Medulla oblongata (tissue), 1 donor: ENCODE measurements around the gene USP19.

Source experiments
- DNase-seq: peaks from one replicate; pipeline ENCODE4 v3.0.0-alpha.2; 2015; ENCODE audit errors: extremely low spot score

The USP19 gene

DNA sequence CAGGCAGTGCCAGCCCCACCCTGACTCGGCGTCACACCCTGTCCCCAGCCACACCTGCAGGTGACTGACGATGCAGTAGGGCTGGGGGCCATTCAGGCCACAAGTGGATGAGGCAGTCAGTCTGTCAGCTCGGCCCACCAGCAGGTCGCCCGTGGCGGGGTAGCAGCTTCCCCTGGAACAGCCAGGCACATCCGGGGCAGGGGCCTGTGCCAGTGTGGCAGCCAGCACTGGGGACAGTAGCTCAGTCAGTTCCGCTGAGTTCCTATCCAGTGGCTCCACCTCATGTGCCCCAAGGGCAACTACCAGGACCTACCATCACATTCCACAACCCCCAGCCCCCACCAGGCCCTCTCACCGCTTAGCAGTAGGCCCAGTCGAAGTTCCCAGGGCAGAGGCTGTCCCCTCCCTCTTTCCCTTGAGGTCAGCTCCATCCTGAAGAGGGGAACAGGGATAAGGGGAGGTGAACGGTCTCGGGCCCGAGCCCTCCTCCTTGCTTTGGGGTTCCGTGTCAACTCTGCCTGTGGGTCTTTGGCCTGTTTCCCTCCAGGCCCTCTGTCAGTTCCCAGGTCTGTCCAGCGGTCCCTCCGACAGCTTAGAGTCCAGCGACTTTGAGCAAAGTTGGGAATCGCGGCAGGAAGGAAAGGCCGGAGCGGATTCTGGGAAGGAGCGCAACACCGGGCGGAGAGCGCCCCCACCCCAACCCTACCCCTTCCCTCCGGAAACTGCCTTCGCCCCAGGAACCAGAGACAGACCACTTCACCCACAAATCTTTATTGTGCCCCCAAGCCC, 12.0 kb upstream of the USP19 start, which contains the start of gene LAMB2:
TSS of gene LAMB2 (minus strand) at position 614 of the 789 bp plus-strand sequence. CDS start at position 431, 183 bp downstream.
- peak; percentile 70 for DNase-seq

DNA sequence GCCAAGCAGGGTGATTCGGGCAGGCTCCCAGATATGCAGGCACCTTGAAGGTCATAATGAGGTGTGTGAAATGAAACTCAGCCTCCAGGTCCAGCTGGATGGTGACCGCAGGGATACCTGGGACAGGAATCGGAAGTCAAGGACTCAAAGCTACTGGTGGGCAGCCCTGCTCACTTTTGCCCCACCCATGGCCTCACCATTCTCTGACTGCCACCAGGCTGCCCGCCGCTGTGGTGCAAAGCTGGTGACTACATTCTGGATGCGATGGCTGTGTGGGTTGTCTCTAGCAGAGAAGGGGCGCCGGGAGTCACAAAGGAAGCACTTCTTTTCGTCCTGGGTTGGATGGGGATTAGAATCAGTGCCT, 11.4 kb upstream of the USP19 start:
- DNase-seq, result no peak

DNA sequence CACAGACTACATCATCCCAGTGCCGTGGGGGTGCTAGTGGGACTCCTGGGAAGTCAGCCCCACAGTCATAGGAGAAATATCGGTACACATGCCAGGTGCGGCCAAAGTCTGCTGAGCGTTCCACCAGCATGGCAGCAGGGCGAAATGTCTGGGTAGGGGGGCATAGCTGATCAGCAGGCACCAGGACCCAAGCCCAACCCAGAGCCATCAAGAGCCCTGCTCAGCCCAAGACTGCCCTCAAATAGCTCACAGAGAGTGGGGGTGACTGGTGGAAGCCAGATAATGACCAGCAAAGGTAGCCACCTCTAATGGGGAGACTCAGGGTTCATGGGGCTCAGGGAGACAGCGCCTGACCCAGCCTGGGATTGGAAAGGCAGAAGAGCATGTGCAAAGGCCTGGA, 11.0 kb upstream of the USP19 start:
- DNase-seq, result no peak

DNA sequence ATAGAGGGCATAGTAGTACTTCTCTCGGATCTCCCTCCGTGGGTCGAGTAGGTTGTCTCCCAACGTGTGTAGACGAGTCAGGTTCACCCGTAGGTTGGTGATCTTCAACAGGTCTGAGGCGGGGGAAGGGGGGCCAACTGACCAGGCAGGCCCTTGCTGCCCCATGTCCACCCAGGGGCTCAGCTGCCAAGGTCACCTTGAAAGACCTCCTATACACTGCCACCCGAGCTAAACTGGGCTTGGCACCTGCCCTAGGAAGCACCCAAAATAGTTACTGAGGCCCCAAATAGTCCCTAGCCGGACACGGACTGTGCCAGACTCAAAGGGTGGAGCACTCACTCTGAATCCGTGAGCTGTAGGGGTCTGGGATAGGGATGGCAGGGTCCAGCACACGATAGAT, 10.4 kb upstream of the USP19 start:
- DNase-seq, result no peak

DNA sequence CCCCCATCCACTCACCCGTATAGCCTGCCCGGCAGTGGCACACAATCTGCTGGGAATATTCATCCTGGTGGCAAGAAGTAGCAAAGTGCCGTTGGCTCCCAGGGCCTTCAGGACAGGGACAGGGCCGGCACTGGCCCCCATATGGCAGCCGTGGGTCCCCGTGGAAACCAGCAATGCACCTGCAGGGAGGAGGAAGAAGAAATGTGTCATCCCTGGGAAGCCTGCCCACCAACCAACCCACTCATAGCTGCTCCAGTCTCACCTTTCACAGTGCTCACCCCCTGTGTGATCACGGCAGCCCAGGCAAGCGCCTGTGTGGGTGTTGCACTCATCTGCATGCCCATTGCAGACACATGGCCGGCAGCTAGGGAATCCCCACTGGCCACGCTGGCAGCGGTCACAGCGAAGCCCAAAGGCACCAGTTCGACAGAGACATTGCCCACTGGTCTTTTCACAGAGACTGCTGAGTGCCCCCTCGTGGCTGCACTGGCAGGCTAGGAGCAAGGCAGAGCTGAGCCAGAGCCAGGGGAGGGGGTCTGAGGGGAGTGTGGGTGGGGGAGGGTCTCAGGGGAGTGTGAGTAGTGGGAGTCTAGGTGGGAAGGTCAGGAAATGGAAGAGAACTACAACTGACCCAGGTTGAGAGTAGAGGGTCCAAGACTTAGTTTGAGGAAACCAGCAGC, 4.5 kb upstream of the USP19 start:
- DNase-seq, result no peak

DNA sequence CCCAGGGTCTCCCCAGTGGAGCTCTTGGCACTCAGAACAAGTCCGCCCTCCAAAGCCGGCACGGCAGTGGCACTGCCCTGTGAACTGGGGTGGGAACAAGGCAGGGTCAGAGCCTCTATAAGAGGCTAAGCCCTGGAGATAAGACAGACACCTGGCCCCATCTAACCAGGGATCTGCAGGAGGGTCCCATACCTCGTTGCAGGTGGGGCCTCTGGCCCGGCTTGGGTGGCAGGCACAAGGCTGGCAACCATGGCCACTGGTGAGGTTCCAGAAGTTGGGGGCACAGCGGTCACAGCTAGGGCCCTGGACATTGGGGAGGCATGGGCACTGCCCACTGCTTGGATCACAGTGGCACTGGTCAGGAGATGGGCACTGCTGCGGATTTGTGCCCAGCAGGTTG, 3.6 kb upstream of the USP19 start:
- no peak for DNase-seq

DNA sequence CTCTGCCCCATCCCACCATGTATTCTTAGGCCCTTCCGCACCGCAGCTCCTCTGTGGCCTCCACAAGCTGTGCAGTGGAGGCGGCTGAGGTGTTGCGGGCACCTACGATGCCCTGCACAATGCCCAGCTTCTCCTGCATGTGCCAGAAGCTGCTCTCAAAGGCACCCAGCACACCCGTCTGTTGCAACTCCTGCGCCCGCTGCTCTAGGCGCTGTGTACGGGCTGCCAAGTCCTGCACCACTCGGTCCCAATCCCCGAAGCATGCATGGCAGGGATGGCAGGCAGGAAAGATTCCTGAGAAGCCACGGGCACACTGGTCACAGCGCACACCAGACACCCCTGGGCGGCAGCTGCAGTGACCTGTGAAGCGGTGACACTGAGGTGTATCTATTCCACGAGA, 3.1 kb upstream of the USP19 start:
- DNase-seq, result no peak

DNA sequence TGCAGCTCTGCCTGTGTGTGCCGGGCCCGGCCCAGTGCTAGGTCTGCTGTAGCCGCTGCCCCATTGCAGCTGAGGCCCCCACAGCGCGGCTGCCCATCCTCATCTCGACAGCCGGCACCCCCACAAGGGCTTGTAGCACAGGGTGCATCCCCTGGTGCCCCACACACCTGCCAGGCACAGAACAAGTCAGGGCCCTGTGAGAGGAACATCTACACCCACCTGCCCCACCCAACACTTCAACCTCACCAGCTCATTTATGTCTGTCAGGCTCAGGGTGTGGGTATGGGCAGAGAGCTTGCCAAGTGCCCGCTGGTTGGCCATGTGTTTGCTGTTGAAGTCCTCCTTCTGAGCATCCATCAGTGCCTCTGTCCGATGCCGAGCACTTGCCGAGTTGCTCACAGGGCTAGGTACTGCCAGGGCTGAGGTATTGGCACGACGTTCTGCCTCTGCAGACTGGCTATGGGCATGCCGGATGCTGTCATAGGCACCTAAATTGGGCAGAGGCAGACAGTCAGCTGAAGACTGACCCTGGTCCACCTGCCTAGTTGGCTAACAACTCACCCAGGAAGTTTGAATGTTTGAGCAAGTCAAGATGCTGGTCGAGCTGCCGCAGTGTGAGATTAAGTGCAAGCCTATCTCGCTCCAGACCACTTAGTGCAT, 2.4 kb upstream of the USP19 start:
- no peak for DNase-seq

DNA sequence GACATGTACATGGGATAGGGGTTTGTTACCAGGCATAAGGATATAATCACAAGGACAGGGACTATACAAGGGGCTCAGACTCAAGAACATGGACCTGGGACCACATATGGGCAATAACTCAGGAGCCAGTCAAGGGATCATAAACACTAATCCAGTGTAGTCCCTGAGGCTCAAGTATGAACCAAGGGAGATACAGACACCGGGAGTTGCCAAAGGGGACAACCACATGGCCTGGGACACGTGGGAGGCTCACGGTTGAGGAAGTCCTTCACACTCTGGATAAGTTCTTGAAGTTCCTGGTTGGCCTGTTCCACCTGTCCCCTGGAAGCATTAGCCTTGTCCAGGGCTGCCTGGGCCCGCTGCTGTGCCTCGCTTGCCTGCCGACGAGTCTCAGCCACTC, 1.8 kb upstream of the USP19 start:
- no peak for DNase-seq

DNA sequence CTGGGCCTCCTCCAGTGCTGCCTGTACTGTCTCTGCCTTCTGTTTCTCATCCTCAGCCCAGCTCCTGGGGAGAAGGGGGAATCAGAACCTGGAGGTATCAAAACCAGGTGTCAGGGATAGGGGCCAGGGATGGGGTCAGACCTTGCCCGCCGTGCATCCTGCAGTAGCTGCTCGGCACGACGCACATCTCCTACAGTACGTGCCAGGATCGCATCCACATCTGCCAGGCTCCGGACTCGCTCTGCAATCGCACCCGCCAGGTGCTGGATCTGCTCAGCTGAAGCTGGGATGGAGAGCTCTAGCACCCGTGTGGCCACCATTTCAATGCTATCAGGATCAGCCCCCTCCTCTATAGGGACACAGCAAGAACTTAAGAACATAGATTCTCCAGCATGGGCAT, 1.4 kb upstream of the USP19 start:
- no peak for DNase-seq

DNA sequence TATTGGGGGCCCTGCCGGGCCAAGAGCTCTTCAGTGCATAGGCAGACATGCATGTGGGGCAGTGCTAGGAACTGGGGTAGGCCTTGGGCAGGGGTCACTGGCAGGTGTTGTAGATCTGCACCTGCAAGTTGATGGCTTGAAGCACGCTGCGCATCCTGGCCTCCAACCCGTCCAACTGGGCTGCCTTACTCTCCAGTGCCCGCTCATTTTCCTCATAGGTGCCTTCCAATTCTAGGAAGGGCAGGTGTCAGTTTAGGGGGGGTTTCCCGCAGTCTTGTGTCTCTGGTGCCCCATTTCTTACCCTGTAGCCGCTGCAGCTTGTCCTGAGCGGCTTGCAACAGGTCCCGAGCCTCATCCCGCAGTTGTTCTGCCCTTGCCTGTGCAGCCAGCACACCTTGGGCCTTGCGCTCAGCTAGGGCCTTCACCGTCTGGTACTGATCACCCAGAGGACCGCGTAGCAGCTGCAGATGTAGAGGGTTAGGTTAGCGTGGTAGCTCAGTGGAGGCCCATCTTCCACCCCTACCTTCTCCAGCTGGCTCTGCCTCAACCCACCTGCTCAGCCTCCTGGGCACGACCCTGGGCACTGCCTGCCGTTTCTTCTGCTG, 611 bp upstream of the USP19 start:
- no peak for DNase-seq

DNA sequence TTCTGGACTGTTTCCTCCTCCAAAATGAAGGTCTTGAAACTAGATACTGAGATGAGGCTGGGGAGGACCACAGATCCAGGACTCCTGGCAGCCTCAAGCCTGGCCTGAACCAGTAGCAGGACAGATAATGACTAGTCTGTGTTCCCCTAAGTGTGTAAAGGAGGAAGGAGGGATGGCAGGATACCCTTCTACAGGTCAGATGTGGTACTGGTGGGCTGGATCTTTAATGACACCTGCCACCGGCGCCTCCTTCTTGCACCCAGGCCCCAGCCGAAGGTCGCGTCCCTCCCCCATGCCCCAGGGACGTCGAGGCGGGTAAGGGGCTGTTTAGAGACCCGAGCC, 556 bp downstream of the USP19 start:
- no peak for DNase-seq

DNA sequence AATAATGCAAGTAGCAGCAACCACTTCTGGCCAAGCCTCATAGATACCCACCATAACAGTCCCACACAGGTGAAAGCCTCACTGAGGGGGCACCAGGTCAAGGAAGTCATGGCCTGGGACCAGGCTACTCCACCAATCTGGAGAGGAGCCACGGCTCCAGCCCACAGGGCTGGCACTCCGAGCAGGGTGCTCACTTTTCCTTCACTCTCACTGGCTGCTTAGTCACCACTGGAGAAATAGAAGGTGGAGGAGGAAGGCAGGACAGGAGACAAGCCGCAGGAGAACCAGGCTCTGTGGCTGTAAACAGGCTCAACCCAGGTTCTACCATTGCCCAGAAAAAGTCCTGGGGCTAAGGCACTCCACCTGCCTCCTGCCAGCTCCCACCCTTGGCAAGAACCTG, 1.2 kb downstream of the USP19 start:
- DNase-seq, result no peak

DNA sequence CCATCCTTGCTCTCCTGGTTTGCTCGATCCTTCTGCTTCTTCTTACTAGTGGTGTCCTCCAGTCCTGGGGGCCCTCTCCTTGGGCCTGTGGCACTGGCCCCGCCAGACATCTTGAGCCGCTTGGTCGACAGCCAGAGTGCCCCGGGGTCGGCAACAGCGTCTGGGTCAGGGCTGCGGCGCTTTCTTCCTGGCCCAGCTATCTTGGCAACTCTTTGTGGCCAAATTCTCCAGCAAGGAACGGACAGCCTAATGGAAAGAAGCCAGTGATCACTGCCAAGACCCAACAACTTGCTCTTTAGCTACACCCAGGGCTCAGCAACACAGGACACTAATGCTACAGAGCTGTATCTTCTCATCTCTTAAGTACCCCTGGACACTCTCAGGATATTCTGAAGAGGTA, 1.6 kb downstream of the USP19 start:
- DNase-seq, result no peak

DNA sequence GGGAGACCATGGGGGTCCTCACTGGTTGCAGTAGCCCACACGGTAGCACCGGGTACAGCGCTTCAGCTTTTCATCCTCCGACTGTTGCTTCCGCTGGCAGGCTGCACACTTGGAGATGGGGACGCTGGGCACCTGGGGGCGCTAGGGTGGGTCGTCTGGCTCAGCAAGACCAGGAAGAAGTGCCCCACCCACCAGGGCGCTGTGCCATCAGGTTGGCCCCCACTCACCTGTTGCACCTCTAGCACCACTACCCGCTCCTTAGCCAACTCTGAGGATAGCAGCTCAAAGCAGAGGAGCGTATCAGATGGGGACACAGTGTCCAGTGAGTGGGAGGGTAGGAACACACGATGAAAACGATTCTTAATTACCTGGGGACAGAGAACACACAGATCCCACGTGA, 8.4 kb downstream of the USP19 start:
- DNase-seq, result no peak

DNA sequence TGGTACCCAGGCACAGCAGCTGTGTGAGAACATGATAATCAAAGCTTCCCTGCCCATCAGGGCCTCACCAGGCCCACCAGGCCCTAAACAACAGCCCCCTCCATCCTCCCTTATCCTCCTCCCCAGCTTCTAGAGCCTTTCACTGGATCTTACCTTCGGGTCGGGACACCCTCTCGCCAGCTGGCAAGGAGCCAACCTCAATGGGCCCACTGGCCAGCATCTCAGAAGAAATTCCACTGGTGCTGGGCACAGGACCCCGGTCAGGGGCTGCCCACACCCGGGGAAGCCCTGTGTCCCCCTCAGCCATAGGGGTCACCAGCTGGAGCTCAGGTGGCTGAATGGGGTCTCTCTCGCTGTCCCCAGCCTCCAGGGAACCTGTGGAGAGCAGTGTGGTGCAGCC, 9.3 kb downstream of the USP19 start:
- DNase-seq, result no peak

DNA sequence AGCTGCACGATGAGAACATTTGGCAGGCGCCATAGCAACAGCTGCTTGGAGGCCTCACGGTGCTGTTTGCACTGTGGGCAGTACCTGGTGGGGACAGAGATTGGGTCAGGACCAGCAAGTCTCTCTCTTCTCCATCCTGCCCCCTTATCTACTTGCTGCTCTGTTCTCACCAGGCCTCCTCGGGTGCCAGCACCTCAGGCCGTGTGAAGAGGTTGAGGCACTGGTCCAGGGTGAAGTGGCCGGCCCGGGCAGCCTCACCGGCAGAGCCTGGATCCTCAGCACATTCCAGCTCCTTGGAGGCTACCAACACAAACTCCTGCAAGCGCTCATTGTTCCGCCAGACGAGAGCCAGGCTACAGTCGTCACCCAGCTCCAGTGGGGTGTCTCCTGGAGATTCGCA, 9.8 kb downstream of the USP19 start:
- no peak for DNase-seq

DNA sequence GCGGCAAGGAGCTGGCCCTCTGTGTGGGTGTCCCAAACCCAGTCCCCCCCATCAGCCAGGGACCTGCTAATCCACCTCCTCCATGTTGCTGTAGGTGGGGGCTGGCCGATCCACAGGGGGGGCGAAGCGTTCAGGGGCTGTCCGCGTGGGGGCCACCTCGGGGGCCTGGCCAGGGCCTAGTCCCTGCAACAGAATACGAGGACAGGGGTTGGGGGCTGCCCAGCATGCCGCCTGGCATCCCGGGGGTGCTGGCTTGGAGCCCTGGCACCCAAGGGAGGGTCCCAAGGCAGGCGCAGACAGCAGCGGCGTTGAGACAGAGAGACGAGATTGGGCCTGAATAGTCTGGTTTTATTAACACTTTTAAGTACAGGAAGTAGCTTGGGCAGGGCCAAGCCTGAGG, 12.3 kb downstream of the USP19 start:
- no peak for DNase-seq

DNA sequence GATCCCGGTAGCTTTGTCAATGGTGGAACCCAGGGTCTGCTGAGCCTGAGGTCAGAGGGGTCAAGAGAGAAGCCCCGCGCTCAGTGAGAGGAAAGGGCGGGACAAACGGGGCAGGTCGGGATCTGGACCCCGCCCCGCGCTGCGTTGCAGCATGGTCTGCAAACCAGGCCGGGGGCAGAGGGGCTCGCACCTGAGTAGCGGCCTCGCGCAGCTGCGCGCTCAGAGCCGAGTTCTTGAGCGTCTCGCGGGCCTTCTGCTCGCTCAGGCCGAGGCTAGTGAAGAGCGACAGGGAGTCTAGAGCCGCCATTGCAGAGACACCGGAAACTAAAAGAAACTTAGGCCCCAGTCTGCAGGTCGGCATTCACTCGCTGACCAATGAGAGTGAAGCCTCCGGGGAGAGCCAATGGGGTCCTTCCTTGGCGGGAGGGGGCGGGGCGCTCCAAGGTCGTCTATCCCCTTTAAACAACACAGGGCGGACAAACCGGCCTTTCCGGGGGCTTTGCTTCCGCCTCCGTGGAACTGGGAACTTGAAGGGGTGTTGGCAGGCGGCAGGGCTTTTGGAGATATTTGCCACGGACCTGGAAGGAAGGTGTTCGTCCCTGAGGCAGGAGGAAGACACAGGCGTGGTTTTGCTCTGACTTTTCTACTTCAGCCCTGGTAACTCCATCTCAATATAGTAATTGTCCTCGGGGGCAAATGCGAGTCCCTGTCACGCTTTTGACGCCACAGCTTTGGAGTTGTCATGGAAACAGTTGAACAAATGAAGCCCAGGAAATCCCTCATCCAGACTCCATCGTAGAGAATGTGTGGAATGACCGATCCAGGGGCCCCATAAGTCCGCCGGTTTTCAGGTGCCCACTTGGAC, 16.0 kb downstream of the USP19 start, which contains the start of gene QARS1:
TSS of gene QARS1 (minus strand) at position 331 of the 865 bp plus-strand sequence. CDS start at position 307, 24 bp downstream.
- peak; percentile 97 for DNase-seq

DNA sequence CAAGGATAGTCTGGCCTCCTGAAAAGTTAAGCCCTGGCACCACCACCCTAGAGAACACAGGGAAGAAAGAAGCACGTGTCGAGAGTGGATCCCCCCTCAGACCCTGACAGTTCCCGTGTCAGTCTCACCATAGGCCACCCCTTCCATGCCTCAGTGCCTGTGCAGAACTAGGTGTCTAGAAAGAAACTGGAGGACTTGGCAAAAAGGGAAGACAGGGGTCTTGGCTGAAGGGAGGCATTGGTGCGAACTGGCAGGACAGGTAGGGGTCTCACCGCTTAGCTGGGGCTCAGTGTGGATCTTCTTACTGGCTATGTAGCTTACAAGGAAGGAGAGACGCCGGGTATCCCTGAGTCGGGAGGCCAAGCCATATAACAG, 16.6 kb downstream of the USP19 start:
- DNase-seq, result no peak

DNA sequence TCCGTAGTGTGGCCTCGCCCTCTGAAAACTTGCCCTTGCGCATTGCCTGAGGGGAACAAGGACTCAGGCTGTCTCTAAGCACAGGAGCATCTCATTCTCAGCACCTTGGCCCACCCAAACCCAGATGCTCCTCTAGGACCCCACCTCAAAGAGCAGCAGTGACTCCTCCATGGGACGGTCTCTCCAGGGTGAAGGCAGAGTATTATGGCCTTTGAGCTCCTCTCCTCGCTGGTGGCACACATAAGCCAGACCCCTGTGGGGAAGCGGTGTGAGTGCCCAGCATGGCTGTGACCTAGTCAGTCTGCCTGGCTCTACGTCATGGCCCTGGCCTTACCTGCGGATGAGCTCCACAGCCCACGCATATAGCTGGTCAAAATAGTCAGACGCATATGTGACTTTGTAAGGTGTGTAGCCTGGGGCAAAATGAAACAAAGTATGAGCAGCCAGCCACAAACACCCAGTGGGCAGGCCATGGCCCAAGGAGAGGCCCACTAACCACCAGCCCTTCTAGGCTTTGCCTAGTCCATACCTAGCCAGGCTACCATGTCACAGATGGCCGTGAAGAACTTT, 20.5 kb downstream of the USP19 start:
- no peak for DNase-seq
